ENCODE results near the gene WNT2.

The WNT2 gene

DNA sequence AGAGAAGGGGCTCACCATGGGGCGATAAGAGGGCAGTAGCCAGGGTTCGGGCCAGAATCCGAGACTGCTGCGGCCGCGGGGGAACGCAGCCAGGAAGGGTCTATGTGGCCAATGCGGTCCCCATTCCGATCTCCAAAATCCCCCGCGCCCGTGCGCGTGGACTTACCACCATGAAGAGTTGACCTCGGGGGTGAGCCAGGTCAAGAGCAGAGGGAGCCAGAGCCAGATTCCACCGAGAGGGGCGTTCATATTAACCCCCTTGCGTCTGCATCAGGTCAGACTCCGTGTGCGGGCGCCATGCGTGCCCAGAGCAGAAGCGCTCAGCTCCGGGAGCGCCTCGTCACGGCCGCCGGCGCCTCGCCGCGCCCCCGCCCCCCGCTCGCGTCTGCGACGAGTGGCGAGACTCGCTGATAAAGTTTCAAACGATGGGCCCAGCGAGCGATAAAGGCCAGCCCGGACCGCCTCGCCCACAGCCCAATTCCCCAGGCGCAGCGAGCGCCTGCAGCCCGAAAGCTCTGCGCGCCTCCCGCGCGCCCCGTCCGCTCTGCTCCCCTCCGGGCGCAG is at the start of gene WNT2:
WNT2 (minus strand) TSS at position 318 of the 564 bp plus-strand sequence; CDS start at position 249, 69 bp downstream.
- FAIRE-seq = no peak

DNA sequence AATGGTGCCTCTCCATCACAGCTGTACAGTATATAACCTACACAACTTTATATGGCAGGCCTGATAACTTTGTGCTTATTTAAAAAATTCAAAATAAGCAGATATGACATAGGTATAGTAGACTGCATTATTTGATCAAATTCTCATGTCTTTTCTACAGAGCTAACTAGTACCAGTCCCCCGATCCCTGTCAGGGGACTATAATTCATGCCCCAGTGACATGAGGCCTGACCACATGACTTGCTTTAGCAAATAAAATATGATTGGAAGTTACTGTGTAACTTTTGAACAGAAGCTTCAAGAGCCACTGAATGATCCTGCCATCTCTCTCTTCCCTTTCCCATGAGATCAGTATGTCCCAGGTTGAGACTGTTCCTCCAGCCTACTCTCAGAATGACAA is 49.2 kb upstream of the WNT2 start:
- no peak for FAIRE-seq

DNA sequence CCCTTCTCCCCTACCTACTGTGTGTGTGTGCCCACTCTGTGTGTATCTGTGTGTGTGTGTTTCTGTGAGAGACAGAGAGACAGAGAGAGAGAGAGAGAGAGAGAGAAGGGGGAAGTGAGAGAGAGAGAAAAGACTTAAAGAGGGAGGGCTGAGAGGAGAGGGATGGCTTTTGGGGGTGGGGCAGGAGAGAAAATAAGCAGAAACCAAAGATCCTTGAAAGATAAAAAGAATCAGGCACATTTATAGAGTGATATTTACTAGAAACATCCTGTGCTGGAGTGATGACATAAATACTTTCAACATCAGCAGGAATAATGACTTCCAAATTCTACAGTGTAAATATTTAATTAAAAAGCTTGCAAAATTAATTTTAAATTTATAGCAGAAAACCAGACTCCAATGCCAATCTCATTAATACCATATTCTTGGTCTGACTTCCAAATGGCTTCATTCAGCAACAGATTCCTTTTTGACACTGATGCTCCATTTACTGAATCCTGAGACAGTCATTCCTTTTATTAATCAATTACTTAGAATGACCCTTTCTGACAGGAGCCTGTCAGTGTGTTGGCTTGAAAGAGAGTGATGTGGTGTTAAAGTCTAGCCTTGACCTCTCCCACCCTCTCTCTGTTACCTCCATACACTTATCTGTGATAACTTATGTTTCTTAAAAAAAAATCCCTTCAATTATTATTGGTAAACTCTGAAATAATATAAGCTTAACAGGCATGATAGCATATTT is 41.7 kb upstream of the WNT2 start:
- FAIRE-seq = no peak

- no peak for FAIRE-seq
Measured at GRCh38 chr7:117362294-117362888, 39.5 kb upstream of the WNT2 start.

DNA sequence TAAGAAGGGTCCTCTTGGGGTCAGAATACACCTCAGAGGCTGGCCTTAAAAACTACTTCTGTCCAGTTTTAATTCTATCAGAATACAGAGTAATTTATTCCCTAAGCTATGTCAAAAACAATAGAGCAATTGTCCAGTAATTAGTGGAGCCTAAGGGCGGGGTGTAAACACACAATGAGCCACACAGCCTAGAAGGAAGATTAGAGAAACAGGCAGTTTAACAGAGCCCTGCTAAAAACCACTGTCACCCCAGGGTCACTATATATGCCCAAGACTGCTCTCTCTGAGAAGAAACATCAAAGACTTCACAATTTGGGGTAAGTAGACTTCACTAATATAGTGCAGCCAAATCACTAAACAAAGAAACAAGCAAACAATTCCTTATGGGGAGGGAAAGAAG is 27.2 kb upstream of the WNT2 start:
- no peak for FAIRE-seq

GRCh38 chr7:117349570-117349969 is 26.7 kb upstream of the WNT2 start:
- no peak for FAIRE-seq

GRCh38 chr7:117347962-117348672 is 25.3 kb upstream of the WNT2 start:
- no peak for FAIRE-seq

GRCh38 chr7:117347480-117347879 is 24.6 kb upstream of the WNT2 start:
- no peak for FAIRE-seq

- no peak for FAIRE-seq
Measured at GRCh38 chr7:117346161-117346560, 23.3 kb upstream of the WNT2 start.

- no peak for FAIRE-seq
Measured at GRCh38 chr7:117338020-117338419, 15.2 kb upstream of the WNT2 start.

DNA sequence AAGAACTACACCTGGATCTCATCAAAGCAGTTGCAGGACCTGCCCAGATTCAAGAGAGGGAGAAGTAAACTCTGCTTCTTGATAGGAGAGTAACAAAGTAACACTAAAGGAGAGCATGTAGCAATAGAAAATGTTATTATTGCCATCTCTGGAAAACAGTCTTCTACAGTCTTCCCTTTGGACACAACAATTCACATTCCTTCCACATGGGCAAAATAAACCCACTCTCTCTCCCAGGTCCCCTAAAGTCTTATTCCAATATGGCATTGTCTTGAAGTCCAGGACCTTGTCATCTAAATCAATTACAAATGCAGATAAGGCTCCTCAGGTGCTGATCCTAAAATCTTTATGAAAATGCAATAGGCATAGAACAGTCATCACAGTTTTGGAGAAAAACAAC is 10.3 kb upstream of the WNT2 start:
- no peak for FAIRE-seq

GRCh38 chr7:117332031-117332430 is 9.2 kb upstream of the WNT2 start:
- no peak for FAIRE-seq

GRCh38 chr7:117325836-117326235 is 3.0 kb upstream of the WNT2 start:
- no peak for FAIRE-seq

- no peak for FAIRE-seq
Measured at GRCh38 chr7:117324960-117325359, 2.1 kb upstream of the WNT2 start.

GRCh38 chr7:117323851-117324711 is 1.2 kb upstream of the WNT2 start:
- no peak for FAIRE-seq

- FAIRE-seq = no peak
Measured at GRCh38 chr7:117323305-117323850, 520 bp upstream of the WNT2 start.

GRCh38 chr7:117320523-117320922 is 2.3 kb downstream of the WNT2 start:
- no peak for FAIRE-seq

DNA sequence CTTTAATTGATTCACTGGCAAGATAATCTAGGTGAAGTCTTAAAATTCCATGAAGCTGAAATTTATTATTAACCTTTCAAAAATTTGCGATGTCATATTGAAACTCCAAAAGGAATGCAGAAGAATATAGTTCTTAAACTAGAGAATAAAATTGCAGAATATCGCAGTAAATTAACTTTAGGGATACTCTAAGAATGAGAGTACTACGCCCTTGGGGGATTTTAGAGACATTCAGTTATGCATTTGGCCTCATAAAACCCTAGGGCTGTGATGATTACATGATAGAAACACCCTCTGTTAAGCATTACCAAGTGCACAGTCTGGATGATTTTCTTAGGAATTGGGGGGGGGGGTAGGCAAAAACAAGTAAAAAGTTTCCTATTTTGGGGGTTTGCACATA is 3.7 kb downstream of the WNT2 start:
- FAIRE-seq = no peak

DNA sequence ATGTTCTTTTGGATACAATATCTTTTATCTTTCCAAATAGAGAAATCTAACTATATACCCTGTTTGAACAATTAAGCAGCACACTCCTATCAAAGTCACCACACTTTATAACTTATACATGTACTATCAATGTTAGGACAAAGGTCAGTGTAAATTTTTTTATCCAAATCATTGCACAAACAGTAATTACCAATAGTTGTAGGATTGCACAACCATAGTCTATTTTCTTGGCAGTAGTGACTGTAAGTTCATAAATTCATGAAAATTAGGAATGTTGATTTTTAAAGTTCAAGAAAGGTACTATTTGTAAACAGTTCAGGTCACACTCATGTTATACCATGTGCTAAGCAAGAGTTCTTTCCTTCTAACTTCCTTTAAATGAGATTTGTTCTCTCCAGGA is 9.3 kb downstream of the WNT2 start:
- FAIRE-seq = no peak

GRCh38 chr7:117312593-117313580 is 10.0 kb downstream of the WNT2 start:
- FAIRE-seq = no peak

GRCh38 chr7:117308891-117309290 is 14.0 kb downstream of the WNT2 start:
- FAIRE-seq = no peak
